Ishikawa (cell line): Measurements from ENCODE around the gene LHFPL2.

Experiments used
- CEBPB ChIP-seq: IDR thresholded peaks from 2 replicates; pipeline ENCODE4 v1.6.1; 2012
- CREB1 ChIP-seq: IDR thresholded peaks from 2 replicates; pipeline ENCODE4 v1.6.1; 2012; ENCODE audit warnings: low read depth
- EGR1 ChIP-seq: IDR thresholded peaks from 2 replicates; pipeline ENCODE4 v1.6.1; 2012
- EP300 ChIP-seq: IDR thresholded peaks from 2 replicates; pipeline ENCODE4 v1.6.1; 2012; ENCODE audit warnings: borderline replicate concordance
- FOXM1 ChIP-seq: IDR thresholded peaks from 2 replicates; pipeline ENCODE4 v1.6.1; 2012; ENCODE audit warnings: low read depth, borderline replicate concordance
- MAX ChIP-seq: IDR thresholded peaks from 2 replicates; pipeline ENCODE4 v1.6.1; 2012
- NFIC ChIP-seq: IDR thresholded peaks from 2 replicates; pipeline ENCODE4 v1.6.1; 2012
- RAD21 ChIP-seq: IDR thresholded peaks from 2 replicates; pipeline ENCODE4 v1.6.1; 2012; ENCODE audit warnings: low read depth
- REST ChIP-seq: IDR thresholded peaks from 2 replicates; pipeline ENCODE4 v1.6.1; 2012; ENCODE audit warnings: low read depth, mild to moderate bottlenecking
- TAF1 ChIP-seq: IDR thresholded peaks from 2 replicates; pipeline ENCODE4 v1.6.1; 2012; ENCODE audit warnings: low read depth, mild to moderate bottlenecking
- TCF12 ChIP-seq: IDR thresholded peaks from 2 replicates; pipeline ENCODE4 v1.6.1; 2012; ENCODE audit warnings: low read depth
- TEAD4 ChIP-seq: IDR thresholded peaks from 2 replicates; pipeline ENCODE4 v1.6.1; 2012
- USF1 ChIP-seq: IDR thresholded peaks from 2 replicates; pipeline ENCODE4 v1.6.1; 2012
- YY1 ChIP-seq: IDR thresholded peaks from 2 replicates; pipeline ENCODE4 v1.6.1; 2012; ENCODE audit warnings: low read depth
- ZBTB7A ChIP-seq: IDR thresholded peaks from 2 replicates; pipeline ENCODE4 v1.6.1; 2012; ENCODE audit warnings: low read depth

LHFPL2 gene

GRCh38 chr5:78500871-78501270, 147.7 kb downstream of the LHFPL2 start:
- no peak for TF ChIP-seq TAF1
- TF ChIP-seq ZBTB7A, result no peak
- TF ChIP-seq EP300, result no peak
- TF ChIP-seq CEBPB, result no peak
- TF ChIP-seq USF1, result no peak

- TF ChIP-seq TEAD4 (no peak), FOXM1 (no peak), REST (no peak), ZBTB7A (no peak), CREB1 (no peak), TCF12 (no peak), EP300 (no peak), YY1 (no peak), MAX (no peak), TAF1 (no peak), NFIC (no peak), USF1 (no peak), RAD21 (no peak), EGR1 (no peak), CEBPB (no peak)
Measured at GRCh38 chr5:78500028-78500427, 148.5 kb downstream of the LHFPL2 start.

- no peak for TF ChIP-seq CEBPB
- TF ChIP-seq EGR1, result no peak
- no peak for TF ChIP-seq EP300
- TF ChIP-seq NFIC, result no peak
- TF ChIP-seq ZBTB7A, result no peak
- TF ChIP-seq CREB1, result no peak
- TF ChIP-seq RAD21, result no peak
- TF ChIP-seq REST, result no peak
- TF ChIP-seq TEAD4, result no peak
- no peak for TF ChIP-seq FOXM1
- no peak for TF ChIP-seq USF1
- no peak for TF ChIP-seq MAX
- no peak for TF ChIP-seq TAF1
- TF ChIP-seq YY1, result no peak
- no peak for TF ChIP-seq TCF12
Measured at GRCh38 chr5:78499485-78499884, 149.1 kb downstream of the LHFPL2 start.

- no peak for TF ChIP-seq YY1
- no peak for TF ChIP-seq ZBTB7A
- no peak for TF ChIP-seq RAD21
- TF ChIP-seq EP300, result no peak
- no peak for TF ChIP-seq REST
- no peak for TF ChIP-seq NFIC
- TF ChIP-seq MAX, result no peak
- no peak for TF ChIP-seq CREB1
- no peak for TF ChIP-seq TCF12
- TF ChIP-seq TAF1, result no peak
- TF ChIP-seq FOXM1, result no peak
- no peak for TF ChIP-seq EGR1
- TF ChIP-seq CEBPB, result no peak
- no peak for TF ChIP-seq TEAD4
- no peak for TF ChIP-seq USF1
Measured at GRCh38 chr5:78497573-78498533, 150.7 kb downstream of the LHFPL2 start.
